CD14-positive monocyte (primary cell): Measurements from ENCODE around the gene PRDX3. TPM values are rescaled to one million over a fixed set of nuclear protein-coding genes. Genes with fewer than 3 reads are reported as not detected.

Experiments used
- DNase-seq, 3 donors: peaks; one replicate each; pipeline ENCODE4 v3.0.0-alpha.2; 2011 to 2022
- H2AFZ ChIP-seq: 2 replicates; pipeline ENCODE4 v1.6.0; 2012; ENCODE audit warnings: mild to moderate bottlenecking, low read depth, low read length, inconsistent platforms; ENCODE audit not compliant: insufficient read depth, poor library complexity, severe bottlenecking
- H3K27ac ChIP-seq, 2 donors: 1 replicate in 1 of 2; 2 replicates in 1 of 2; pipeline ENCODE4 v1.5.1; 2012 to 2013; ENCODE audit warnings: low read length in 2 of 2, control low read depth in 1 of 2, inconsistent platforms in 1 of 2, low read depth in 1 of 2, mild to moderate bottlenecking in 1 of 2
- H3K27me3 ChIP-seq, 2 donors: one replicate each; pipeline versions ENCODE4 v1.6.0 to v1.6.1; 2011 to 2013; ENCODE audit warnings: low read length in 2 of 2; ENCODE audit not compliant: control insufficient read depth in 2 of 2, insufficient read depth in 2 of 2
- H3K36me3 ChIP-seq, 2 donors: replicated peaks in 1 of 2; 1 replicate in 1 of 2; 2 replicates in 1 of 2; pipeline versions ENCODE4 v1.5.1 to v1.6.1; 2012 to 2013; ENCODE audit warnings: low read length in 2 of 2, control low read depth in 1 of 2, inconsistent platforms in 1 of 2, mild to moderate bottlenecking in 1 of 2; ENCODE audit not compliant: insufficient read depth in 2 of 2, control insufficient read depth in 1 of 2
- H3K4me1 ChIP-seq, 2 donors: 1 replicate in 1 of 2; 2 replicates in 1 of 2; pipeline versions ENCODE4 v1.5.1 to v1.6.1; 2012 to 2013; ENCODE audit warnings: low read length in 2 of 2, control low read depth in 1 of 2, inconsistent platforms in 1 of 2, mild to moderate bottlenecking in 1 of 2, moderate library complexity in 1 of 2; ENCODE audit not compliant: insufficient read depth in 2 of 2, control insufficient read depth in 1 of 2
- H3K4me2 ChIP-seq: replicated peaks from 2 replicates; pipeline ENCODE3; 2012; ENCODE audit warnings: low read length, moderate library complexity, mild to moderate bottlenecking; ENCODE audit not compliant: poor library complexity, severe bottlenecking; ENCODE audit errors: extremely low read depth
- H3K4me3 ChIP-seq, 3 experiments: fragments of 200-600 bp in 1 of 3; sonication (generic) in 1 of 3; replicated peaks in 1 of 3; 1 replicate in 2 of 3; 2 replicates in 1 of 3; pipeline ENCODE4 v1.5.1; 2011 to 2013; ENCODE audit warnings: low read length in 3 of 3, mild to moderate bottlenecking in 3 of 3, control low read depth in 2 of 3, low read depth in 2 of 3, inconsistent platforms in 1 of 3, moderate library complexity in 1 of 3
- H3K79me2 ChIP-seq: 2 replicates; pipeline ENCODE4 v1.6.0; 2012; ENCODE audit warnings: mild to moderate bottlenecking, control low read depth, inconsistent platforms, low read length, moderate library complexity; ENCODE audit not compliant: insufficient read depth
- H3K9ac ChIP-seq: 2 replicates; pipeline ENCODE4 v1.6.0; 2017; ENCODE audit warnings: low read length, mild to moderate bottlenecking; ENCODE audit not compliant: insufficient read depth, poor library complexity, severe bottlenecking
- H3K9me3 ChIP-seq, 2 donors: replicated peaks in 1 of 2; 1 replicate in 1 of 2; 2 replicates in 1 of 2; pipeline versions ENCODE4 v1.5.1 to v1.6.1; 2012 to 2013; ENCODE audit warnings: low read length in 2 of 2, control low read depth in 1 of 2; ENCODE audit not compliant: control insufficient read depth in 1 of 2, insufficient read depth in 1 of 2
- H4K20me1 ChIP-seq: 2 replicates; pipeline ENCODE4 v1.6.0; 2012; ENCODE audit warnings: mild to moderate bottlenecking, low read length, control low read depth, moderate library complexity; ENCODE audit not compliant: insufficient read depth
- H3K27ac Mint-ChIP-seq, 7 donors: one replicate each; pipeline ENCODE4 v1.8.0; 2020; ENCODE audit warnings: mild to moderate bottlenecking in 7 of 7, mixed read lengths in 7 of 7, moderate library complexity in 6 of 7, inconsistent platforms in 2 of 7
- H3K27me3 Mint-ChIP-seq, 3 donors: one replicate each; pipeline ENCODE4 v1.8.0; 2021 to 2022; ENCODE audit warnings: low read depth in 3 of 3, mild to moderate bottlenecking in 3 of 3, mixed read lengths in 3 of 3, moderate library complexity in 3 of 3, inconsistent platforms in 1 of 3
- H3K36me3 Mint-ChIP-seq, 2 donors: one replicate each; pipeline ENCODE4 v1.8.0; 2020; ENCODE audit warnings: mixed read lengths in 2 of 2, inconsistent platforms in 1 of 2, mild to moderate bottlenecking in 1 of 2
- H3K4me1 Mint-ChIP-seq: one replicate; pipeline ENCODE4 v1.8.0; 2020; ENCODE audit warnings: mild to moderate bottlenecking, mixed read lengths
- H3K4me3 Mint-ChIP-seq, 2 donors: one replicate each; pipeline ENCODE4 v1.8.0; 2020; ENCODE audit warnings: mild to moderate bottlenecking in 2 of 2, mixed read lengths in 2 of 2, moderate library complexity in 1 of 2
- H3K9me3 Mint-ChIP-seq, 7 donors: one replicate each; pipeline ENCODE4 v1.8.0; 2020 to 2022; ENCODE audit warnings: mixed read lengths in 7 of 7, mild to moderate bottlenecking in 6 of 7, moderate library complexity in 6 of 7, inconsistent platforms in 2 of 7
- WGBS: methylation state at CpG from one replicate; pipeline ENCODE4 v1.1.5; 2013; ENCODE audit warnings: missing lambda C conversion rate; ENCODE audit not compliant: insufficient coverage; 5-methylcytosine and 5-hydroxymethylcytosine counted together
- intact Hi-C, 2 donors: fragments of 100-400 bp; cut with micrococcal nuclease; formaldehyde crosslinking; loops; one replicate each; pipeline versions ENCODE4 v1.15.0 to v1.15.1; 2023
- polyA plus RNA-seq, 3 donors: library from polyadenylated mRNA; depleted of rRNA in 1 of 3; unstranded in 2 of 3; stranded (reverse) in 1 of 3; fragments of 300-500 nt in 2 of 3; fragments of >200 nt in 1 of 3; fragmentation: Illumina TruSeq in 2 of 3; gene quantifications; 1 replicate in 2 of 3; 2 replicates in 1 of 3; pipeline ENCODE4 v1.2.3, GENCODE V29; 2012 to 2021
- TF ChIP-seq, protein P1 (sequence below): fragments of 200-600 bp; IDR thresholded peaks from one replicate; pipeline ENCODE4 v1.8.0; 2022; ENCODE audit warnings: antibody characterized with exemption, mild to moderate bottlenecking

Gene PRDX3
- polyA plus RNA-seq, 3 donors, result 81.9 to 459 (median 410) TPM

DNA sequence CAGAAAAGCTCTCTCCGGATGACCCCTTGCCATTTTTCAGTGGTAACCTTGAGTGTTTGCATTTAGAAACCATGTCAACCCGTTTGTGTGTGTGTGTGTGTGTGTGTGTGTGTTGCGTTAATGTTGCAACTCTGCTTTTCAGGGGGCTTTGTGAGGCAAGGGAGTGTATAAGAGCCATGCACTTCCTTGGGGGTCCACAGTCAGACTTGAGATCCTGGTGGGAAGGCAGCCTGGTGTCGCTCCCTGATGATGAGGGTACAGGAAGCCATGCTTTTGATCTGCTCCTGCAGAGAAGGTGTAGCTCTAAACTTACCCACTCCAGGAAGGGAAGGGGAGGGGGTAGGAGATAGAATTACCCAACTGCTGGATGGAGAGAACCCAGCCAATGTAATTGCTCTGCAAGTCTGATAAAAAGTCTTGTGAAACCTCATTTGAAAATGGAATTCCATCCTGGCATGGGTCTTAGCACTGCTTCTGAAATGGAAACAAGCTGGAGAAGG, 39.4 kb upstream of the PRDX3 start:
- Histone ChIP-seq H3K27ac (no peak overlapping the region), H2AFZ (no peak overlapping the region), H3K9ac (no peak overlapping the region), H4K20me1 (peaks cover 26% of the 10 kb centered on the region), H3K79me2 (peaks cover 4% of the 10 kb centered on the region), H3K4me1 (peaks cover 18 to 24% of the 10 kb centered on the region in 2 donors), H3K27me3 (no peaks in the 10 kb centered on the region), H3K9me3 (no peaks in the 10 kb centered on the region), H3K36me3 (no peaks in the 10 kb centered on the region), H3K4me2 (no peak overlapping the region), H3K4me3 (no peak overlapping the region)
- TF ChIP-seq, protein P1, sequence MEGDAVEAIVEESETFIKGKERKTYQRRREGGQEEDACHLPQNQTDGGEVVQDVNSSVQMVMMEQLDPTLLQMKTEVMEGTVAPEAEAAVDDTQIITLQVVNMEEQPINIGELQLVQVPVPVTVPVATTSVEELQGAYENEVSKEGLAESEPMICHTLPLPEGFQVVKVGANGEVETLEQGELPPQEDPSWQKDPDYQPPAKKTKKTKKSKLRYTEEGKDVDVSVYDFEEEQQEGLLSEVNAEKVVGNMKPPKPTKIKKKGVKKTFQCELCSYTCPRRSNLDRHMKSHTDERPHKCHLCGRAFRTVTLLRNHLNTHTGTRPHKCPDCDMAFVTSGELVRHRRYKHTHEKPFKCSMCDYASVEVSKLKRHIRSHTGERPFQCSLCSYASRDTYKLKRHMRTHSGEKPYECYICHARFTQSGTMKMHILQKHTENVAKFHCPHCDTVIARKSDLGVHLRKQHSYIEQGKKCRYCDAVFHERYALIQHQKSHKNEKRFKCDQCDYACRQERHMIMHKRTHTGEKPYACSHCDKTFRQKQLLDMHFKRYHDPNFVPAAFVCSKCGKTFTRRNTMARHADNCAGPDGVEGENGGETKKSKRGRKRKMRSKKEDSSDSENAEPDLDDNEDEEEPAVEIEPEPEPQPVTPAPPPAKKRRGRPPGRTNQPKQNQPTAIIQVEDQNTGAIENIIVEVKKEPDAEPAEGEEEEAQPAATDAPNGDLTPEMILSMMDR, result no peak
- WGBS, result 70% methylated on average over 2 of the region's 4 CpGs
- Mint-ChIP-seq H3K4me3 (no peak overlapping the region), H3K36me3 (peaks cover 0 to 1% of the 10 kb centered on the region in 2 donors), H3K27me3 (peaks cover 2 to 4% (median 3%) of the 10 kb centered on the region in 3 donors), H3K9me3 (no peaks in the 10 kb centered on the region), H3K4me1 (peaks cover 37% of the 10 kb centered on the region), H3K27ac (peak overlapping the region in 1 of 7 donors; percentile 40)
- intact Hi-C loops, result no loop called here
- no peak for DNase-seq

DNA sequence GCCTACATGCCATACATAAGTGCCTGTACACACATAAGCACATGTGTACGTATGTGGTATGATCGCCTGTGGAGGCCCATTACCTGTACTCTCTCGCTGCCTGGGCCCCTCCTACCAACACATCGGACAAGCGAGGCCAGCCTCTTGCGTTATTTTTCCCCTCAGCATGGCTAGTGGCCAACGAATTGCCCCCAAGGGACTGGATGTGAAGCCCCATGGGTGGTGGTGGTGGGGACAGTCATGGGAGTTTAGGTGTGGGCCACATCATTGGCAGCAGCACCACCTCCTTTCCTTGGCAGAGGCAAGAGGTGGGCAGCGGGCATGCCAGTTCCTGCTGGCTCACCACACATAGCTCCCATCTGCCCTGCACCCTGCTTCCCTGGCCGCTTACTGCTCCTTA, 38.8 kb upstream of the PRDX3 start:
- no peaks in the 10 kb centered on the region for H3K9me3 Mint-ChIP-seq
- Histone ChIP-seq H3K9me3 (no peaks in the 10 kb centered on the region), H3K4me1 (peaks cover 21 to 30% of the 10 kb centered on the region in 2 donors), H3K79me2 (peaks cover 4% of the 10 kb centered on the region), H3K27ac (no peak overlapping the region), H2AFZ (no peak overlapping the region), H3K9ac (no peak overlapping the region), H3K36me3 (no peaks in the 10 kb centered on the region), H3K4me2 (no peak overlapping the region), H3K4me3 (no peak overlapping the region), H3K27me3 (no peaks in the 10 kb centered on the region), H4K20me1 (peaks cover 20% of the 10 kb centered on the region)
- no peak overlapping the region for H3K4me3 Mint-ChIP-seq
- H3K27me3 Mint-ChIP-seq, result peaks cover 0 to 4% (median 2%) of the 10 kb centered on the region in 3 donors
- intact Hi-C loops, result no loop called here
- TF ChIP-seq, protein P1, result no peak
- peak overlapping the region in 1 of 7 donors; percentile 50 for H3K27ac Mint-ChIP-seq
- H3K4me1 Mint-ChIP-seq, result peaks cover 40% of the 10 kb centered on the region
- H3K36me3 Mint-ChIP-seq, result peaks cover 1 to 3% of the 10 kb centered on the region in 2 donors
- 93% methylated on average over 3 of the region's 9 CpGs for WGBS
- no peak for DNase-seq
